ENCODE results near the gene NRG3. TPM values are rescaled to one million over a fixed set of nuclear protein-coding genes. Genes with fewer than 3 reads are reported as not detected.

The NRG3 gene
- total and polyA plus RNA-seq, 2 of the 8 experiments (the other 6 are each of a cell fraction or from before 2014, with no cell fraction given): 4.2 to 5.0 TPM

GRCh38 chr10:83023662-83024061, 1148.7 kb downstream of the NRG3 start:
- Histone ChIP-seq H3K36me3 (ENCODE audit: control insufficient read depth in 2 of 4, insufficient read depth in 4 of 4, low read length in 3 of 4) (no peaks in the 10 kb centered on the region), H4K20me1 (replicated peaks in 1 of 2; ENCODE audit: control insufficient read depth in 1 of 2, insufficient read depth in 2 of 2, low read length in 2 of 2) (no peaks in the 10 kb centered on the region), H4K91ac (replicated peaks; ENCODE audit: insufficient read length, low read length) (no peak overlapping the region), H2AK5ac (ENCODE audit: low read depth, low read length) (no peak overlapping the region), H3K27ac (ENCODE audit: low read depth, low read length) (no peak overlapping the region), H3K4me1 (replicated peaks in 1 of 4; ENCODE audit: control insufficient read depth in 3 of 4, insufficient read depth in 4 of 4, low read length in 3 of 4) (no peaks in the 10 kb centered on the region), H3K18ac (ENCODE audit: extremely low read depth, low read length) (no peak overlapping the region), H3K9me3 (ENCODE audit: insufficient read depth in 2 of 2, low read depth in 1 of 2, low read length in 1 of 2) (peaks cover 0 to 4% of the 10 kb centered on the region in 2 experiments; a peak in 1 of 4 replicates), H3K23ac (ENCODE audit: insufficient read length) (no peak overlapping the region), H3K4me2 (ENCODE audit: insufficient read depth in 1 of 2, low read depth in 2 of 2, low read length in 2 of 2) (no peak overlapping the region), H4K8ac (ENCODE audit: extremely low read depth, insufficient read depth, low read length) (no peak overlapping the region), H4K5ac (ENCODE audit: insufficient read length, low read depth, low read length) (no peak overlapping the region), H3K23me2 (ENCODE audit: low read depth, low read length) (no peaks in the 10 kb centered on the region), H3K79me2 (ENCODE audit: control insufficient read depth in 1 of 2, insufficient read depth in 2 of 2, low read length in 2 of 2) (no peaks in the 10 kb centered on the region), H3K4ac (replicated peaks; ENCODE audit: insufficient read length, low read depth, low read length) (no peak overlapping the region), H2AFZ (ENCODE audit: low read length) (no peak overlapping the region), H3K27me3 (replicated peaks in 1 of 4; ENCODE audit: control insufficient read depth in 3 of 4, extremely low read depth in 1 of 4, insufficient read depth in 3 of 4, low read length in 3 of 4) (no peaks in the 10 kb centered on the region), H3K79me1 (ENCODE audit: low read depth, low read length) (no peaks in the 10 kb centered on the region), H3K14ac (ENCODE audit: insufficient read length) (no peak overlapping the region), H3K4me3 (ENCODE audit: extremely low read depth in 1 of 4, insufficient read depth in 2 of 4, low read depth in 3 of 4, low read length in 4 of 4) (no peak overlapping the region), H2BK20ac (ENCODE audit: low read length) (no peak overlapping the region), H2BK12ac (ENCODE audit: low read depth, low read length) (no peak overlapping the region), H3K9ac (replicated peaks in 1 of 4; ENCODE audit: extremely low read depth in 1 of 4, low read depth in 3 of 4, low read length in 3 of 4) (no peak overlapping the region), H2BK120ac (replicated peaks; ENCODE audit: low read depth, low read length) (no peak overlapping the region), H2BK5ac (ENCODE audit: low read depth, low read length) (no peak overlapping the region), H2BK15ac (ENCODE audit: low read length) (no peak overlapping the region), H3K56ac (replicated peaks; ENCODE audit: insufficient read length, low read depth, low read length) (no peak overlapping the region)
- ChIA-PET CTCF (ENCODE audit: partially characterized antibody) (no interaction called here), POLR2A (ENCODE audit: partially characterized antibody) (no interaction called here)
- WGBS, 2 experiments (ENCODE audit: extremely low coverage in 1 of 2, insufficient coverage in 1 of 2, insufficient read length in 1 of 2, insufficient replicate concordance in 2 of 2, low coverage in 1 of 2, low lambda C conversion rate in 2 of 2, missing lambda C conversion rate in 1 of 2): 92% methylated on average over 2 of the region's 2 CpGs; no CpG with 5 or more reads in 1 of the 2 experiments
- no peak for DNase-seq (ENCODE audit: low read depth in 1 of 2, low spot score in 2 of 2)
- FAIRE-seq: no peak
- TF ChIP-seq SP2 (IDR thresholded peaks at IDR 0.05; ENCODE audit: low read length): no peak
- no peak for TF ChIP-seq ATF3 (IDR thresholded peaks at IDR 0.05; ENCODE audit: insufficient read depth, low read depth, low read length)
- TF ChIP-seq TAF1 (IDR thresholded peaks at IDR 0.05; ENCODE audit: low read depth, low read length): no peak
- no peak for TF ChIP-seq KDM4A (IDR thresholded peaks at IDR 0.05; ENCODE audit: low read depth, low read length, severe bottlenecking)
- no peak for TF ChIP-seq HDAC6 (IDR thresholded peaks at IDR 0.05; ENCODE audit: low read depth, low read length)
